Measurements from ENCODE around the gene GCHFR.

GCHFR gene

DNA sequence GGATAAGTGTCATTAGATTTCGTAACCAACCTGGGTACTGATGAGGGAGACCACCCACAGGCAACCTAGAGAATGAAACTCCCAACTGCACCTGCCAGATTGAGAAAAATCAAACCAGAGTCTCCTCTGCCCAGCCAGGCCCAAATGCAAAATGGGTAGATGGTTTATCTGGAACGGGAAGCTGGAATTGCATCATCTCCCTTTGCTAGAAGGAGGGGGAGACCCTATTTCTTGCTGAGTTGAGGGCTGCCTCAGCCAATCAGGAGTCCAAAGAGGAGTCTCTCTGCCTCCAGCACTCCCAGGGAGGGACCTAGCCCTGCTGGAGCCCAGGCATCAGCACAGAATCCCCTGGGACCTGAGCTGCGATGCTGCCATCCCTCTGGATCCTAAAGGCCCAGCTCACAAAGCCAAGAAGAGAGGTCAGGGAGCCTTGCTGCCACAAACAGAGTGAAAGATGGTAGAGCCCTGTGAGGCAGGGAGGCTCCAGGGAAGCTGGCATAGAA, 16.9 kb upstream of the GCHFR start:
- no peak for TF ChIP-seq ZBTB7A (IDR thresholded peaks at IDR 0.05; ENCODE audit: low read depth)
- TF ChIP-seq TAF1 (IDR thresholded peaks at IDR 0.05; ENCODE audit: low read depth): no peak
- no peak for TF ChIP-seq TCF12 (IDR thresholded peaks at IDR 0.05; ENCODE audit: low read depth)
- no peak for TF ChIP-seq EGR1 (IDR thresholded peaks at IDR 0.05)
- no peak for TF ChIP-seq FOXM1 (IDR thresholded peaks at IDR 0.05; ENCODE audit: borderline replicate concordance, low read depth)
- TF ChIP-seq, protein P1, sequence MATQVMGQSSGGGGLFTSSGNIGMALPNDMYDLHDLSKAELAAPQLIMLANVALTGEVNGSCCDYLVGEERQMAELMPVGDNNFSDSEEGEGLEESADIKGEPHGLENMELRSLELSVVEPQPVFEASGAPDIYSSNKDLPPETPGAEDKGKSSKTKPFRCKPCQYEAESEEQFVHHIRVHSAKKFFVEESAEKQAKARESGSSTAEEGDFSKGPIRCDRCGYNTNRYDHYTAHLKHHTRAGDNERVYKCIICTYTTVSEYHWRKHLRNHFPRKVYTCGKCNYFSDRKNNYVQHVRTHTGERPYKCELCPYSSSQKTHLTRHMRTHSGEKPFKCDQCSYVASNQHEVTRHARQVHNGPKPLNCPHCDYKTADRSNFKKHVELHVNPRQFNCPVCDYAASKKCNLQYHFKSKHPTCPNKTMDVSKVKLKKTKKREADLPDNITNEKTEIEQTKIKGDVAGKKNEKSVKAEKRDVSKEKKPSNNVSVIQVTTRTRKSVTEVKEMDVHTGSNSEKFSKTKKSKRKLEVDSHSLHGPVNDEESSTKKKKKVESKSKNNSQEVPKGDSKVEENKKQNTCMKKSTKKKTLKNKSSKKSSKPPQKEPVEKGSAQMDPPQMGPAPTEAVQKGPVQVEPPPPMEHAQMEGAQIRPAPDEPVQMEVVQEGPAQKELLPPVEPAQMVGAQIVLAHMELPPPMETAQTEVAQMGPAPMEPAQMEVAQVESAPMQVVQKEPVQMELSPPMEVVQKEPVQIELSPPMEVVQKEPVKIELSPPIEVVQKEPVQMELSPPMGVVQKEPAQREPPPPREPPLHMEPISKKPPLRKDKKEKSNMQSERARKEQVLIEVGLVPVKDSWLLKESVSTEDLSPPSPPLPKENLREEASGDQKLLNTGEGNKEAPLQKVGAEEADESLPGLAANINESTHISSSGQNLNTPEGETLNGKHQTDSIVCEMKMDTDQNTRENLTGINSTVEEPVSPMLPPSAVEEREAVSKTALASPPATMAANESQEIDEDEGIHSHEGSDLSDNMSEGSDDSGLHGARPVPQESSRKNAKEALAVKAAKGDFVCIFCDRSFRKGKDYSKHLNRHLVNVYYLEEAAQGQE (IDR thresholded peaks at IDR 0.05; ENCODE audit: low read depth): no peak
- peak; percentile 36; the same call in 1 of the 2 replicates for TF ChIP-seq CEBPB (IDR thresholded peaks at IDR 0.05)
- TF ChIP-seq YY1 (IDR thresholded peaks at IDR 0.05; ENCODE audit: low read depth): no peak
- TF ChIP-seq, protein P2, sequence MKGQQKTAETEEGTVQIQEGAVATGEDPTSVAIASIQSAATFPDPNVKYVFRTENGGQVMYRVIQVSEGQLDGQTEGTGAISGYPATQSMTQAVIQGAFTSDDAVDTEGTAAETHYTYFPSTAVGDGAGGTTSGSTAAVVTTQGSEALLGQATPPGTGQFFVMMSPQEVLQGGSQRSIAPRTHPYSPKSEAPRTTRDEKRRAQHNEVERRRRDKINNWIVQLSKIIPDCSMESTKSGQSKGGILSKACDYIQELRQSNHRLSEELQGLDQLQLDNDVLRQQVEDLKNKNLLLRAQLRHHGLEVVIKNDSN (IDR thresholded peaks at IDR 0.05): no peak

DNA sequence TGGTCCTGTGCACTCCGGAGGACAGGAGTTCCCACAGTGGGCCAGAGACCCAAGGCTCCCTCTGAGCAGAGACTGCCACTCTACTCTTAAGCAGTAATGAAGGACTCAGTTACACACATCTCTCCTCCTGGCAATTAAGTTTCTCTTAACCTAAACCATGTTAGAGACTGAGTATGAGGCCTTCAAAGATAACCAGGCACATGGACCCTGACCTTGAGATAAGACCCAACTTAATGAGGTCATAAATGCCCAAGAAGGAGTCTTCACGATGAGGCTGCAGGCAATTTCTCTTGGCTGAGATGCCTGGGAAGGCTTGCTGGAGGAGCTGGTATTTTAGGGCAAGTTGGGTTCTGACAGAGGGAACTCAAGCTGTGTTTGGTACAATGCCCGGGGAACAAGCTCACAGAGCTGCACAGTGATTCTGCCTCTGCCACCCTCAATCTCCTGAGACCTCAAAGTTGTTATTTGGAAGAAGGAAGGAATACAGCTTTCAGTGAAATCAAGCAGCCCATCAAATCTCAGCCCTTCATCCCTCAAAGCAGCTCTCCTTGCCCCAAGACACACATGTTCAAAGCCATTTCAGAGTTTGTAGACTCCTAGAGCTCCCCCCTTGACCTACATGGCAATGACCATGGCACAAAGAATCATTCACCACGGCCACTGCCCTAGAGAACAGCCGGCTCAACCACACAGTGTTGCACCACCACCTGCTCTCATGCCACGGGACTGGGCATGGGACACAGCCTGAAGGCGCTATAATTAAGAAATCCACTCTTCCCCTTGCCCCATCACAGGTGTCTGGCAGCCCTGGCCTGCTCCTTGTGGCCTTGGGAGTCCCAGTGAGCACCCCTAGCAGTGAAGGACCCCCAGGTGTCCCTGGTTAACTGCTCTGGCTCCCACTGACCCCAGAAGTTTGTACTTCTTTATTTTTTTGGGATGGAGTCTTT, 15.9 kb upstream of the GCHFR start:
- TF ChIP-seq FOXM1 (IDR thresholded peaks at IDR 0.05; ENCODE audit: borderline replicate concordance, low read depth) (no peak), TCF12 (IDR thresholded peaks at IDR 0.05; ENCODE audit: low read depth) (no peak), TEAD4 (IDR thresholded peaks at IDR 0.05) (no peak), CEBPB (IDR thresholded peaks at IDR 0.05) (no peak), RAD21 (IDR thresholded peaks at IDR 0.05; ENCODE audit: low read depth) (no peak), EP300 (IDR thresholded peaks at IDR 0.05; ENCODE audit: borderline replicate concordance) (no peak), YY1 (IDR thresholded peaks at IDR 0.05; ENCODE audit: low read depth) (no peak), TAF1 (IDR thresholded peaks at IDR 0.05; ENCODE audit: low read depth) (no peak), CREB1 (IDR thresholded peaks at IDR 0.05; ENCODE audit: low read depth) (no peak), NFIC (IDR thresholded peaks at IDR 0.05) (no peak)
- TF ChIP-seq, protein P1 (IDR thresholded peaks at IDR 0.05; ENCODE audit: low read depth): no peak
- TF ChIP-seq, protein P3, sequence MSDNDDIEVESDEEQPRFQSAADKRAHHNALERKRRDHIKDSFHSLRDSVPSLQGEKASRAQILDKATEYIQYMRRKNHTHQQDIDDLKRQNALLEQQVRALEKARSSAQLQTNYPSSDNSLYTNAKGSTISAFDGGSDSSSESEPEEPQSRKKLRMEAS (IDR thresholded peaks at IDR 0.05): no peak
- TF ChIP-seq, protein P2 (IDR thresholded peaks at IDR 0.05): no peak

DNA sequence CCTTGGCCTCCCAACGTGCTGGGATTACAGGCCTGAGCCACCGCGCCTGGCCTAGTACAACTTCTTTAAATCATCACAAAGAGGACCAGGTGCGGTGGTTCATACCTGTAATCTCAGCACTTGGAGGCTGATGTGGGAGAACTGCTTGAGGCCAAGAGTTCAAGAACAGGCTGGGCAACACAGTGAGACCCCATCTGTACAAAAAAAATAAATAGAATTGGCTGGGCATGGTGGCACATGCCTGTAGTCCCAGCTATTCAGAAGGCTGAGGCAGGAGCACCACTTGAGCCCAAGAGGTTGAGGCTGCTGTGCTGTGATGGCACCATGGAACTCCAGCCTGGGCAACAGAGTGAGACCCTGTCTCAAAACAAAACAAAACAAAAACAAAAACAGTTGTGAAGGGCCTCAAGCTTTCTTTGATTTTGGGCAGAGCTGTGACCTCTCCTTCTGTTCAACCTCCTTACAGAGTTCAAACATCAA, 14.7 kb upstream of the GCHFR start:
- TF ChIP-seq YY1 (IDR thresholded peaks at IDR 0.05; ENCODE audit: low read depth) (no peak), TEAD4 (IDR thresholded peaks at IDR 0.05) (no peak), TCF12 (IDR thresholded peaks at IDR 0.05; ENCODE audit: low read depth) (no peak), EP300 (IDR thresholded peaks at IDR 0.05; ENCODE audit: borderline replicate concordance) (no peak)
- TF ChIP-seq, protein P1 (IDR thresholded peaks at IDR 0.05; ENCODE audit: low read depth): no peak

DNA sequence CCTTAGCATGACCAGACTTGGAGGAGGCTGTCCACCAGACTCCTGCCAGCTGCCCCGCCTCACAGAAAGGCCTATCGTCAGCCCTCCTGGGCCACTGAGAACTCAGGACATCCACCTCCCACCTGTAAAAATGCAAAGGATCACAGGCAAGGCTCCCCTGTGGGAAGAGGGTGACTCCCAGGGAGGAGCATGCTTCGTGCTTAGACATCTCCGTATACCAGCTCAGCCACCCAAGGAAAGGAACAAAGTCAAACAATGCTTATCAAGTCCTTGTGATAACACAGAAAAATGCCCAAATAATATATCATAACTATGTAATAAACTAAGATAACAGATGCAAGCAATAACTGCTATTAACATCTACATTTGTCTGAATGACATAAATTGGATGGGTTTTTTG, 13.0 kb upstream of the GCHFR start:
- TF ChIP-seq NFIC (IDR thresholded peaks at IDR 0.05) (no peak), FOXM1 (IDR thresholded peaks at IDR 0.05; ENCODE audit: borderline replicate concordance, low read depth) (no peak), CEBPB (IDR thresholded peaks at IDR 0.05) (no peak), ZBTB7A (IDR thresholded peaks at IDR 0.05; ENCODE audit: low read depth) (no peak), EGR1 (IDR thresholded peaks at IDR 0.05) (no peak), RAD21 (IDR thresholded peaks at IDR 0.05; ENCODE audit: low read depth) (no peak), EP300 (IDR thresholded peaks at IDR 0.05; ENCODE audit: borderline replicate concordance) (no peak), TAF1 (IDR thresholded peaks at IDR 0.05; ENCODE audit: low read depth) (no peak), YY1 (IDR thresholded peaks at IDR 0.05; ENCODE audit: low read depth) (no peak), TCF12 (IDR thresholded peaks at IDR 0.05; ENCODE audit: low read depth) (no peak), CREB1 (IDR thresholded peaks at IDR 0.05; ENCODE audit: low read depth) (no peak), TEAD4 (IDR thresholded peaks at IDR 0.05) (no peak)
- TF ChIP-seq, protein P2 (IDR thresholded peaks at IDR 0.05): no peak
- TF ChIP-seq, protein P1 (IDR thresholded peaks at IDR 0.05; ENCODE audit: low read depth): no peak
- TF ChIP-seq, protein P3 (IDR thresholded peaks at IDR 0.05): no peak
